ENCODE results near the gene ABCG1. TPM values are rescaled to one million over a fixed set of nuclear protein-coding genes. Genes with fewer than 3 reads are reported as not detected.

Gene ABCG1
- total RNA-seq, 1 experiment from 2014 or later, result 5.6 TPM

- Histone ChIP-seq H3K27me3 (ENCODE audit: insufficient read depth, low read depth) (no peaks in the 10 kb centered on the region), H3K9me3 (ENCODE audit: insufficient read depth, low read depth) (no peaks in the 10 kb centered on the region), H3K4me1 (replicated peaks; ENCODE audit: insufficient read depth) (no peaks in the 10 kb centered on the region; the same call in 1 of the 2 replicates), H2AFZ (no peak overlapping the region), H3K9me2 (ENCODE audit: insufficient read depth) (no peaks in the 10 kb centered on the region), H3K4me2 (no peak overlapping the region), H3F3A (ENCODE audit: insufficient read depth, low read depth) (no peaks in the 10 kb centered on the region; the same call in 1 of the 2 replicates), H3K27ac (no peak overlapping the region), H3K79me2 (ENCODE audit: low read depth) (no peaks in the 10 kb centered on the region), H3K36me3 (ENCODE audit: low read depth) (no peaks in the 10 kb centered on the region), H4K20me1 (ENCODE audit: insufficient read depth) (no peaks in the 10 kb centered on the region), H3K4me3 (no peak overlapping the region)
- POLR2A ChIA-PET (ENCODE audit: unreplicated experiment), result no interaction called here
- BruUV-seq (replicated peaks), result no TSS peak
- no peak for TF ChIP-seq EZH2 (IDR thresholded peaks at IDR 0.05; ENCODE audit: low read depth)
- no peak for TF ChIP-seq CTCF (conservative IDR thresholded peaks at IDR 0.05)
- CTCF ChIA-PET, result no interaction called here
- DNase-seq, result no peak
- intact Hi-C loops (cut with micrococcal nuclease; ENCODE audit: unreplicated experiment), result no loop called here
These were observed 4.7 kb upstream of the ABCG1 start for GRCh38 chr21:42214081-42214750.

GRCh38 chr21:42214921-42215320 lies 4.0 kb upstream of the ABCG1 start:
- Histone ChIP-seq H3K4me2 (no peak overlapping the region), H3K79me2 (ENCODE audit: low read depth) (no peaks in the 10 kb centered on the region), H3K27ac (no peak overlapping the region), H3K4me1 (replicated peaks; ENCODE audit: insufficient read depth) (no peaks in the 10 kb centered on the region; the same call in 1 of the 2 replicates), H3K4me3 (no peak overlapping the region), H2AFZ (no peak overlapping the region), H3K9me2 (ENCODE audit: insufficient read depth) (no peaks in the 10 kb centered on the region), H4K20me1 (ENCODE audit: insufficient read depth) (no peaks in the 10 kb centered on the region), H3K27me3 (ENCODE audit: insufficient read depth, low read depth) (no peaks in the 10 kb centered on the region), H3F3A (ENCODE audit: insufficient read depth, low read depth) (no peaks in the 10 kb centered on the region; the same call in 1 of the 2 replicates), H3K36me3 (ENCODE audit: low read depth) (no peaks in the 10 kb centered on the region), H3K9me3 (ENCODE audit: insufficient read depth, low read depth) (no peaks in the 10 kb centered on the region)
- no peak for DNase-seq
- ChIA-PET POLR2A (ENCODE audit: unreplicated experiment) (no interaction called here), CTCF (no interaction called here)
- no TSS peak for BruUV-seq (replicated peaks)
- intact Hi-C loops (cut with micrococcal nuclease; ENCODE audit: unreplicated experiment), result no loop called here
- no peak for TF ChIP-seq EZH2 (IDR thresholded peaks at IDR 0.05; ENCODE audit: low read depth)
- TF ChIP-seq CTCF (conservative IDR thresholded peaks at IDR 0.05), result no peak

GRCh38 chr21:42215942-42216725 lies 2.8 kb upstream of the ABCG1 start:
- ChIA-PET POLR2A (ENCODE audit: unreplicated experiment) (no interaction called here), CTCF (no interaction called here)
- no peak overlapping the region for H2AFZ ChIP-seq
- no peaks in the 10 kb centered on the region for H3K27me3 ChIP-seq (ENCODE audit: insufficient read depth, low read depth)
- no peaks in the 10 kb centered on the region for H3K9me2 ChIP-seq (ENCODE audit: insufficient read depth)
- no peak for TF ChIP-seq CTCF (conservative IDR thresholded peaks at IDR 0.05)
- no peak for TF ChIP-seq EZH2 (IDR thresholded peaks at IDR 0.05; ENCODE audit: low read depth)
- no TSS peak for BruUV-seq (replicated peaks)
- no peaks in the 10 kb centered on the region for H3K9me3 ChIP-seq (ENCODE audit: insufficient read depth, low read depth)
- no peak overlapping the region for H3K4me3 ChIP-seq
- DNase-seq, result no peak
- H3K79me2 ChIP-seq (ENCODE audit: low read depth), result peaks cover 3% of the 10 kb centered on the region; the same call in 1 of the 2 replicates
- intact Hi-C loops (cut with micrococcal nuclease; ENCODE audit: unreplicated experiment), result no loop called here
- H3K4me2 ChIP-seq, result no peak overlapping the region
- no peaks in the 10 kb centered on the region for H3K36me3 ChIP-seq (ENCODE audit: low read depth)
- no peaks in the 10 kb centered on the region for H4K20me1 ChIP-seq (ENCODE audit: insufficient read depth)
- peaks cover 7% of the 10 kb centered on the region for H3K4me1 ChIP-seq (replicated peaks; ENCODE audit: insufficient read depth)
- H3F3A ChIP-seq (ENCODE audit: insufficient read depth, low read depth), result no peaks in the 10 kb centered on the region; the same call in 1 of the 2 replicates
- H3K27ac ChIP-seq, result no peak overlapping the region
